Endothelial cell of hepatic sinusoid (primary cell): ENCODE measurements around the gene ANKRD22.
"Not testable (repeated sequence)": the region's sequence is repeated elsewhere in the genome, so short reads cannot be mapped to it uniquely, and the experiment has no call there.

ENCODE experiments used
- in situ Hi-C: cut with HindIII; loops from 2 replicates; pipeline ENCODE4 v1.10.0; 2017; ENCODE audit warnings: low sequenced_read_pairs

ANKRD22 gene

DNA sequence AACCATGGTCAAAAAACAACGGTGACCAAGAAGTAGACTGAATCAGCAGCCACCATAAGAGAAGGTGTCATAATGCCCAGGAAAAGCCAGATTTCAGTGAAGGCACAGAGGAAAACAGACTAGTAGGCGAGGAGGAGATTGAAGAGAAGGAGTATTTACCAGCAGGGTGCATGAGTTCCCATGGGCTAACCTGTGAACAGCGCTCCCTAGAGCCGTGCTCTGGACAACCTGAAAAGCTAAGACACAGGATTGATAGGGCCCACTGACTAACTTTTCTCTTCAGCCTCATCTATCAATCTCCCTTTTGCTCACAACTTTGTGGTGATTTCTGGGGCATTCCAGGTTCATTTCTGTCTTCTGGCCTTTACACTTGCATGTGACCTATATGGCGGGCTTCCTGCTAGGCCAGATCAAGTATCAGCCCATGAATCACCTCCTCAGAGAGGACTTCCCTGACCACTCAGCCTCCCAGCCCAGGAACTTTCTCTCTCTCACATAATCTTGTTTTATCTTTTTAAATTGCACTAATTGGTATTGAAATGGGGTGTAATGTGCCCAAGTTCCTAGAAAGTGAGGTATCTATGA, 12.8 kb downstream of the ANKRD22 start:
- in situ Hi-C loops: no loop called here

DNA sequence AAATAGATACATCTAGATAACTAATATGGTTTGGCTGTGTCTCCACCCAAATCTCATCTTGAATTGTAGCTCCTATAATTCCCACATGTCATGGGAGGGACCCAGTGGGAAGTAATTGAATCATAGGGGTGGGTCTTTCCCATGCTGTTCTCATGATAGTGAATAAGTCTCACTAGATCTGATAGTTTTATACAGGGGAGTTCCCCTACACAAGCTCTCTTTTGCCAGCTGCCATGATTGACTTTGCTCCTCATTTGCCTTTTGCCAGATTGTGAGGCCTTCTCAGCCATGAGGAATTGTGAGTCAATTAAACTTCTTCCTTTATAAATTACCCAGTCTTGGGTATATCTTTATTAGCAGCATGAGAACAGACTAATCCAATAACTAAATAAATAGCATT, 14.0 kb downstream of the ANKRD22 start:
- in situ Hi-C loops: not testable (repeated sequence)

DNA sequence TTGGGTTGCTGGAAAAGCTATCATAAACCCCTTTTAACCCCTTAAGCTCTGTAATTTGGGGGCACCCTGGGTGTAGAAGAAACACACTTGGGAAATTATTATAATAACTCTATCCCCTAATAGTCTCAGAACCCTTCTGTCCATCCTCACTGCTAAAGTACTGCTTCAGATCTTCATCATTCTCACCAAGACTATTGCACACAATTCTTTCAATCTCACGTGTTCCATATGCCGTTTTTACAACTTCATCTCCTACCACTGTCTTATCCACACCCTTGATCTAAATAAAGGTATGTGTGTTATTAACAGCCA, 15.8 kb downstream of the ANKRD22 start:
- in situ Hi-C loops: no loop called here

DNA sequence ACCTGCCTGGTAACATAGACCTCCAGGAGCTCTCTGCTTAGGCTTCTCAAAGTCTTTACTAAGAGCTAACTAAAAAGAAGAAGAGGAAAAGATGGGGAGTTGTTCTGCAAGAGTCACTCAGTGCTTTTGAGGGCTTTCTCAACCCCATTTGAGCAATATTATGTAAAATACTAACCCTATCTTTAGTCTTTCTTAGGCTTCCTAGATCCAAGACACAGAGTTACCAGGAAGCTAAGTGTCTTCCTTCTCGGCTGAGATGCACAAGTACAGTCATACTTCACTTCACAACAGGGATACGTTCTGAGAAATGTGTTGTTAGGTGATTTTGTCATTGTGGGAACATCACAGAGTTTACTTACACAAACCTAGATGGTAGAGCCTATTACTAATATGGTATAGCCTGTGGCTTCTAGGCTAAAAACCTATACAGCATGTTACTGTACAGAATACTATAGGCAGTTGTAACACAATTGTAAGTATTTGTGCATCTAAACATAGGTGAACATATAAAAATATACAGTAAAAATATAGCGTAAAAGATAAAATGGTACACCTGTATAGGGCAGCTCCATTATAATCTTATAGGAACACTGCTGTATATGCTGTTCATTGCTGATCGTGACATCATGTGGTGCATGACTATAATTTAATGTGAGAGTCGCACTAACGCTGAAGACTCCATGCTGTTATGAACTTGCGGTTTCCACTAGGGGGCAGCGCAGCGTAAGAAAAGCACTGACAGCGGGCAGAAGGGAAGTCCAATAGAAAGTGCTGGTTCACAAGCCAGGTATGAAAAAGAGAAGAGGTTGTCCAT, 16.3 kb downstream of the ANKRD22 start:
- in situ Hi-C loops: no loop called here

DNA sequence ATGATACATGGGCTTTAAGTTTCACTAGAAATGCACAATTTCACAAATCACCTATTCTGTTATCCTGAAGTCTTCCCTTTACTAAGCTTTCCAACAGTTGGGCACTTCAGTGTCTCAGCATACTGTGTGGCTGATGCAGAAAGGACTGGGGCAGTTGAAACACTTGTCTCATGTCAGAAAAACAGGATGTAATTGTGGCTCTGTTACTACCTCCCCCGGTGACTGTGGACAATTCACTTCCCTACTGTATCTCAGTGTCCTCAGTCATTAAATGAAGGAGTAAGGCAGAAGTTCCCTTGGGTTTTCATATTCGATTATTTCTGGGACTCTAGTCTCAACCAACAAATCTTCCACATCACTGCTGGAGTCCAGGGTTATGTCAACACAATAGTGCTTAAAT, 17.9 kb downstream of the ANKRD22 start:
- in situ Hi-C loops: no loop called here

DNA sequence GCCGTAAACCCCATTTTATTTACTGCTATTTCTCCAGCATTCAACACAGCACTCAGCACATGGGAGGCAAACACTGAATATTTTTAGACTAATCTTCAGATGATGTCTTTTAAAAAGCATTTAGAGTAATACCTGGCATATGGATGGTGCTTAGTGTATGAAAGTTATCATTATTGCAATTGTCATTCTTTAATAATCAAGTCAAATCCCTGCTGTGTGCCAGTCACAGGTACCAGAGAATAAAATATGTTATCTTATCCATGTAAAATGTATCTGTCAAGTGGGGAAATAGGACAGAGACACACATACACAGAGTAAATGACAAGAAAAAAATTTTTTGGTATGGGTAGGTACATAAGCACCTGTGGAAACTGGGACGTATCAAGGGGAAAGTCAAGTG, 18.5 kb downstream of the ANKRD22 start:
- in situ Hi-C loops: no loop called here

DNA sequence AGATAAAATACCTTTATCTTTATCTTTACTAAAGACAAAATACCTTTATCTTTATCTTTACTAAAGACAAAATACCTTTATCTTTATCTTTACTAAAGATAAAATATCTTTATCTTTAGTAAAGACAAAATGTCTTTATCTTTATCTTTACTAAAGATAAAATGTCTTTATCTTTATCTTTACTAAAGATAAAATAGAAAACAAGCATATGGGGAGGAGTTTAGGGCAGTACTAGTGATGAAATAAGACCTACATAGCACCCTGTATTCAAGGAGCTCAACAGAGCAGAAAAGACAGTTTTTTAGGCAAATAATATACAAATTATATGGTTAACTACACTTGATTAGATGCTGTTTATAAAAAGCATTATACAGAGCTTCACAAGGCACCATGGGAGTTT, 19.3 kb downstream of the ANKRD22 start:
- in situ Hi-C loops: no loop called here

DNA sequence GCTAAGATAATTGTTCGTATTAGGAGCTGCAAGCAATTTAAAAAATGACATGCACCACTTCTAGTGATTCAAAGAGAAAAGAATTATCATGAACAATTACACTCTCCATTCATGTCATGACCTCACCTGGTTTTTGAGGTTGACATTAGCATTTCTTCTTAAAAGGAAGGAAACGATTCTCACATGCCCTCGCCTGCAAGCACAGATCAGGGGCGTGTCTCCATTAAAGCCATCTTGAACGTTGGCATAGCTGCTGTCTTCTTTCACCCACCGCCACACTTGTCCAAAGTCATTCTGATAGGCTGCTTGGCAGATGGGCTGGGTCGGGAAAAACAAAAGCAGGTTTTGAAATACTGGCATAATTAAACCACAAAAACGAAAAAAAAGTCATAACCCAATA, 19.9 kb downstream of the ANKRD22 start:
- in situ Hi-C loops: no loop called here

DNA sequence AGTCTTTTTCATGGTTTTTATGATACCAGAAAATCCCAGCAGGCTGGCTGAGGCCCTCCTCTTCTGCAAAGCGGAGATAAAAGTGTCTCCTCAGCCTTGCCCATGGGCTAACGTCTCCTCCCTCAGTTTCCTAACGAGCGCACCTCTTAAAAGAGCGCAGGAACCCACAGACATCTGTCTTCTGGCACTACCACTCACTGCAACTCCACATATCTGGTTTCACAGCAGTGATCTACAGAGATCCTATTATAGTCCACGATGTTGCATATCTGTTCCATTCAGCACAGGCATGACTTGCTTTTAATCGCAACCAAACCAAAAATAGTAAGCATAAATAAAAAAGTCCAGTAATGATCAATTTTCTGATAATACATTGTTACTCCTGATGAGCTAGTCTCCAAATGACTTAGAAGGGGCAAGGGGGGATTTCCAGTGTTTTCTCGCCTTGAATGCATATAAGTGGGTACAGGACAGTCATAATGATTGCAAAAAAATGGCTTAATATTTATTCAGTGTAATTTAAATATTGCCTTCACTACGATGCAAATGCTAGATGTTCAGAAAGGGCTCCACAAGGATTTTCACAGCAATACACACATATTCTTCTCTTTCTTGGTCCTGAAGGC, 20.9 kb downstream of the ANKRD22 start:
- in situ Hi-C loops: no loop called here

DNA sequence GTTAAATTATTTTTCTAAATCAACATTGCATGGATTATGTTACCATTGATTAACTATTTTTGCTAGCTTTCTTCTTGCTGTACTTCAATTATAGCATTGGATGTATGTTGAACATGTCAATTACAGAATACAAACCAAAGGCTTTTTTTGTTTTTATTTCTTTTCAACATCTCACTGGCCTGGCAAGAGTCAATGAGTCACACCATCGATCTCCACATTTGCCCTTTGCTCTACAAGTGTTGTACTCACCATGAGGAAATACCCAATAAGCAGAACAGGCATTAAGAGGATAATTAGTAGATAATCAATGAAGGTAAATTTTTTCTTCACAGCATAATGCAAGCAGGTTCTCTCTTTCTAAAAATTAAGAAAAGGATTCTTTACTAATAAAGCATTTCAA, 23.3 kb downstream of the ANKRD22 start:
- in situ Hi-C loops: no loop called here

DNA sequence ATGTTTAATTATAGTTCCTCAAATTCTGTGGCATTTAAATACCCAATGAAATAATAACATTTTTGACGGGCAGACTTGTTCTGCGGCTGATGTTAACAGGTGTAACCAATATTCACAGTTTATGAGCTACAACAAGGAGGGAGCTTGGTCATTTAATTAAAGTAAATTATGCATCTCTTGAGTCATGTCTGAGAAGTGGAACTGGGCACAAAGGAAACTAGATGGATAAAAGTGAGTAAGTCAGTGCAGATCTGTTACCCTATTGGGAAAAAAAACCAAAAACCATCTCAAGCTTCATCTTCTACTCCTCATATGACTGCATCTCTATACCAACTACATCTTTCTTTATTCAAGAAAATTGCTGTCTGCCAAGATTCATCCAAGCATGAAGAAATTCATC, 24.0 kb downstream of the ANKRD22 start:
- in situ Hi-C loops: no loop called here

DNA sequence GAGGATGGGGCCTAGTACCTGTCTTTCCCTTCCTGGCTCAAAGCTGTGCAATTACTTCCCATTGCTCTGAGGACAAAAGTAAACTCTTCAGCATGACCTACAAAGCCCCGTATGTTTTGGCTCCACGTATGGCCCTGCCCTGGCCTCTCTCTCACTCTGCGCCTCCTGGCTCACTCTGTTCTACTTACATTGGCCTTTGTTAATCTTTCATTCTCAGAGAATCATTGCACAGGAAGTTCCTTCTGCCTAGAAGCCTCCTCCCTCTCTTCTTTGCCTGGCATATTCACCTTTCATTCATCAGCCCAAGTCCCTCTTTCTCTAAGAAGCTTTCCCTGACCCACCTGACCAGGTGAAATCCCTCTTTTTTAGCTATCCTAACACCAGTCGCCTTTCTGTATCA, 25.3 kb downstream of the ANKRD22 start:
- in situ Hi-C loops: no loop called here

DNA sequence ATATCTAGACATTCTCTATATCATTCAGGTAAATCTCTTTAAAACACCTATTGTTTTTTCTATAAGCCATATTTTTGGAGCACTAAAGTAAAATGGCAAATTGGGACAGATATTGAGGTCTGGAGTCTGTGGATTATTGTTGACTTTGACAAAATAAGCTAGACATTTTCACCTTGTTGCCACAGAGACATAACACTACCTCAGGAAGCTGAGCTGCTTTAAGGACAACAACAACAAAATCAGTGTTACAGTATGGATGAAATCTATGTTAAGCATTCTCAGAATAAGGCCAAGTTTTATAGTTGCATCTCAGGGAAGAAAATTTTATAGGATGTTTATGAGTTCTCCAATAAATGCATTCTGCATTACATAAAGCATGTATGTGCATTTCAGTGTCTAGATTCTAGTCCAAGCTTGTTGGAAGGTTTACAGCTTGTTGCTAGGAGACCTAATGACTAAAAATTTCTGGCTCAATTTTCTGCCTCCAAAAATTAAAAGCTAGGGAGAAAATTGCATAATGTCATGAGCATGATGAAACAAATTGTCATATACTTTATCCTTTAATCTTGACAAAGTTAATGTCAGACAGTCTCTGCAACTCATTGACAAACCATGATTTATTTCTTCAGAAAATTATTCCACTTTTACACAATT, 30.8 kb downstream of the ANKRD22 start:
- in situ Hi-C loops: loop anchor here (25.0 kb wide), 1 partner anchor 259 kb away; no protein-coding TSS in a partner anchor

DNA sequence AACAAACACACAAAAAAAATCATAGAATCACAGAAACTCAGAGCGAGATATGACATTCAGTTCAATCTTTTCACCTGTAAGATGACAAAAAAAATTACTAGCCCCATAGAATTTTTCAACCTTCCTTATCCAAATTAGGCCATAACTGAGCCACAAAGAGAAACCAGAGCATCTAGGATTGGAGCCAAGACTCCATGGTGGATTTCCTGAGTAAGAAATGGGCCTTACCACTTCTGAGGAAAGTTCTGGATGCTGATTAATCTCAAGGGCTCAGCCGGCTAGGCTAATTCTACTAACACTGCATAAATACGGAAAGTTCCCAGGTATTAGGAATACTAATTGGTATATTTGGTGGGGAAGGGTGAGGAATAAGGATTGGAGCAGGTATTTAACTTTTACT, 32.4 kb downstream of the ANKRD22 start:
- in situ Hi-C loops: loop anchor here (25.0 kb wide), 1 partner anchor 257 kb away; no protein-coding TSS in a partner anchor

DNA sequence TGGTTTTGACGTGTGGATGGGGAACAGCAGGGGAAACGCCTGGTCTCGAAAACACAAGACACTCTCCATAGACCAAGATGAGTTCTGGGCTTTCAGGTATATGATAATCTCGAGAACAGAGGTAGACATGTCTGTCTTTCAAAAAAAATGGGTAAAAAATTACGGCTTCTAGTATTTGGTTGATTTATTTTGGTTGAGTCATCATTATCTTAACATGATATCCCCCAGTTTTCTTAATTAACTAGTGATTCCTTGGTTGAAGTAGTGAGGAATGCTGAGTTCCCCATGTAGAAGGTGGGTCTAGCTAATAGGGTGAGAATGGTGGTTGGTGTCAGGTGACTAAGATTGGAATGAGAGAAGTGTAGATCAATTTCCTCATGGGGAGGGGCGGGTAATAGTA, 38.4 kb downstream of the ANKRD22 start:
- in situ Hi-C loops: loop anchor here (25.0 kb wide), 1 partner anchor 251 kb away; no protein-coding TSS in a partner anchor

DNA sequence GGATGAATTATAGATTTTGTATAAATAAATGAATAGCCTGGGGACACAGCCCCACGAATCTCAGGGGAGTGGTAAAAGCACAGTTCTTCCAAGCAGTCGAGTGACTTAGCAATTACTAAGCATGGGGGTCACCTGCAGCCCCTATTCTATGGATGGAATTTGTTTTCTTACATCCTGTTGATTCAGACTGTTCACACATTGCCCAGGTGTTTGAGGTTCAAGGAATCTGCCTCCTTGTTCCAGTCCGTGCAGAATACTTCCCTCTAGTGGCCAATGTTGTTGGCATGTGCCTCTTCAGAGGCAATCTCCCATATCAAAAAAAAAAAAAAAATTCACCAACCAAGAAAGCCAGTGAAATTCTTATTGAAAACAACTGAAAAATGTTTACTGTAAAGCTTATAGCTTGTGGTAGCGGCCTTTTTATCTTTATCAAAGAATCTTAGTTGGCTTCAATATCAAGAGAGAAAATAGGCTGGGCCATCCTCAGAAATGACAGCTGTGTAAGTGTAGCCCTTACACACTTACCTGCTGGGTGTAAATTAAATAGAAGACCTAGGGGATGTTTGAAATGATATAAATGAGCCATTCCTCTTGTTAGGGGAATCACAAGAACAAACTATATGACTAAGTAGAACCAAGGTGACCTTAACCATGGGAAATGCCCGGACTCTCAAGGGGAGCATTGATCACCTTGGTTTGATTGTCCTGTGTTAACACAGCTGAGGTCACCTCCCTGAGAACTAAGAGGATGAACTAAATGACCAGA, 41.3 kb downstream of the ANKRD22 start:
- in situ Hi-C loops: loop anchor here (25.0 kb wide), 1 partner anchor 248 kb away; no protein-coding TSS in a partner anchor

DNA sequence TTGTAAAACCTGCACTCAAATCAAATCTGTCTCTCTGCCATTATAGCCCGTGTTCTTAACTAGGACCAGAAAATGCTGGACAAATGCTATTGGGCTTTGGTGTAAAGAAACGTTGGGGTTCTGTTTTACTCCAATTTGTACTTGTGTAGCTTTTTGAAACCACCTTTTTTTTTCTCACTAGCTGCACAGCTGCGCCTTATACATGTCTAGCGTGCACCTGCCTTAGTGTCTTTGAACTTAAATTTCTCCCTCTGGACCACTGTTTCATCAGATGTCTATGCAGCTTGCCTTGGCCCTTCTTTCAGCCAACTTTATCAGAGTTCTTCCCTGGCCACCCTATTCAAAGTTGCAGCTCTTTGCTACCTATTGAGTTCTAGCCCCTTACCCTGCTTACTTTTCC, 42.0 kb downstream of the ANKRD22 start:
- in situ Hi-C loops: loop anchor here (25.0 kb wide), 1 partner anchor 247 kb away; no protein-coding TSS in a partner anchor

DNA sequence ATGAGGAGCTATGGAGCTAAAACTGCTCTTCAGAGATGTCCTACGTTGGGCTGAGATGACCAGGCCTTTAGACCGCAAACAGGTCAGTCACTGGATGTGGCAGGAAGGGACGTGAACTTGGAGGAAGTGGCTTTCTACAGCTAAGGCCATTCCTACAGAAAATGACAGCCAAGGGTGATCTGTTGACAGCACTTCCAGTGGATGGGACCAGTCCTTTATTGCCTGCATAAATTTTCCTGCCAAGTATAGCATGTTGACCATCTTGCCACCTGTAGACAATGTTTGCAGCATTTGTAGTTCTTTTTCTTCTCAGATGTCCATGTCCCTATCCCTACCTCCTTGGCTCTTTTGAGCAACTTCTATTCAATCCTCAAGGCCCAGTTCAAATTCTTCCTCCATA, 45.7 kb downstream of the ANKRD22 start:
- in situ Hi-C loops: loop anchor here (25.0 kb wide), 1 partner anchor 244 kb away; no protein-coding TSS in a partner anchor

DNA sequence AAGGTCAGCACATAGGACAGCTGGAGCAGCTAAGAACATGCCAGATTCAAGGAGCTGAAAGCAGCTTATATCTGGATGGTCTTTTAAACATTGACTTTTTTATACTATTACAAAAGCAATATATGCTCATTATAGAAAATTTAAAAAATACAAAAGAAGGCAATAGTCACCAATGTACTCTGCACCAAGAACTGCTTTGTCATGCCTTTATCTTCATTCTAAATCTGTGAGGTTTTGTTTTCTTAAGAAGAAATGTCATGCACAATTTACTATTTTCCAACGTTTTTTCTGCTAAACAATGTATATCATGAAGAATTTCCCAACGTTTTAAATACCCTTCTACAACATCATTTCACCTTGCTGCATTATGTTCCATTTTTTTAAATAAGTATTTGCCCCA, 46.3 kb downstream of the ANKRD22 start:
- in situ Hi-C loops: loop anchor here (25.0 kb wide), 1 partner anchor 243 kb away; no protein-coding TSS in a partner anchor

DNA sequence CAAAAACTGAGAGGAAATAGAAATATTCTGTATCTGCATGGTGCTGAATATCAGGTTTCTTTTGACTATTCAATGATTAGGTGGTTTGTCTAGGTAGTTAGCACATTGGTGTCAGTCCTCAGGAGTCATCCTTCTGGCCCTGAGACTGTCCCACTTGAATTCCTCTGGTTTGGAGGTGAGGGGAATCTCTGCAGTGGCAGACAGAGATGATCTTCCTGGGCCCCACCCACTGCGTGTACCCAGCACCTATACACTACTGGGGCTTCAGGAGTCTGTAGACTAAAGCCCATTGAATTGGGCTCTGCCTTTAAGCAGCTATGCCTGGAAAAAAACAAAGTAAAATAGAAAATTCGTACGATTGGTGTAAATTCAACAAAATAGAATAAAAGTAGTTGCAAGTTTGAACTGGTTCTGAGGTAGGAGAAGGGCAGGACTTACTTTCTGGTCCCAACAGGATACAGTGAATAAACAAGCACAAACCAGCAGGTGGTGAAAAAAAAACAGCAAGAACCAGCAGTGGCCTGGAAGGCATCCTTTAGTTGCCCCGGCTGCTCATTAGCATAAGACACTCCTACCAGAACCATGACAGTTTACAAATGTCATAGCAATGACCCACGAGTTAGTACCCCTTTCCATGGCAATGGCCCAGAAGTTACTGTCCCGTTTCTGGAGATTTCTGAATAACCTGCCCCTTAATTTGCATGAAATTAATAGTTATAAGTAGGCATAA, 47.4 kb downstream of the ANKRD22 start:
- in situ Hi-C loops: loop anchor here (25.0 kb wide), 1 partner anchor 242 kb away; no protein-coding TSS in a partner anchor
